Measurements from ENCODE around the gene WDR20. TPM values are rescaled to one million over a fixed set of nuclear protein-coding genes. Genes with fewer than 3 reads are reported as not detected.

Gene WDR20
- total and polyA plus RNA-seq, 2 of the 8 experiments (the other 6 are each of a cell fraction or from before 2014, with no cell fraction given) = 11.2 to 26.7 TPM

GRCh38 chr14:102158797-102159196, 19.1 kb downstream of the WDR20 start:
- Histone ChIP-seq H3K79me1 (ENCODE audit: low read depth, low read length) (peaks cover 8% of the 10 kb centered on the region), H3K4me3 (ENCODE audit: extremely low read depth in 1 of 4, insufficient read depth in 2 of 4, low read depth in 3 of 4, low read length in 4 of 4) (no peak overlapping the region), H2AK5ac (ENCODE audit: low read depth, low read length) (no peak overlapping the region), H3K27ac (ENCODE audit: low read depth, low read length) (no peak overlapping the region), H2BK15ac (ENCODE audit: low read length) (no peak overlapping the region), H2BK12ac (ENCODE audit: low read depth, low read length) (no peak overlapping the region), H2BK120ac (replicated peaks; ENCODE audit: low read depth, low read length) (no peak overlapping the region), H4K8ac (ENCODE audit: extremely low read depth, insufficient read depth, low read length) (no peak overlapping the region), H4K20me1 (replicated peaks in 1 of 2; ENCODE audit: control insufficient read depth in 1 of 2, insufficient read depth in 2 of 2, low read length in 2 of 2) (peaks cover 3 to 15% of the 10 kb centered on the region in 2 experiments), H3K23me2 (ENCODE audit: low read depth, low read length) (no peaks in the 10 kb centered on the region), H3K4me1 (replicated peaks in 1 of 4; ENCODE audit: control insufficient read depth in 3 of 4, insufficient read depth in 4 of 4, low read length in 3 of 4) (peaks cover 2 to 3% (median 2%) of the 10 kb centered on the region in 4 experiments; a peak in 3 of 7 replicates), H3K18ac (ENCODE audit: extremely low read depth, low read length) (no peak overlapping the region), H3K9me3 (ENCODE audit: insufficient read depth in 2 of 2, low read depth in 1 of 2, low read length in 1 of 2) (no peaks in the 10 kb centered on the region), H3K56ac (replicated peaks; ENCODE audit: insufficient read length, low read depth, low read length) (no peak overlapping the region), H2AFZ (ENCODE audit: low read length) (no peak overlapping the region), H3K79me2 (ENCODE audit: control insufficient read depth in 1 of 2, insufficient read depth in 2 of 2, low read length in 2 of 2) (peaks cover 5 to 79% of the 10 kb centered on the region in 2 experiments), H2BK20ac (ENCODE audit: low read length) (no peak overlapping the region), H2BK5ac (ENCODE audit: low read depth, low read length) (no peak overlapping the region), H4K5ac (ENCODE audit: insufficient read length, low read depth, low read length) (no peak overlapping the region), H3K36me3 (ENCODE audit: control insufficient read depth in 2 of 4, insufficient read depth in 4 of 4, low read length in 3 of 4) (no peaks in the 10 kb centered on the region), H3K14ac (ENCODE audit: insufficient read length) (no peak overlapping the region), H3K23ac (ENCODE audit: insufficient read length) (no peak overlapping the region), H4K91ac (replicated peaks; ENCODE audit: insufficient read length, low read length) (no peak overlapping the region), H3K9ac (replicated peaks in 1 of 4; ENCODE audit: extremely low read depth in 1 of 4, low read depth in 3 of 4, low read length in 3 of 4) (no peak overlapping the region), H3K4me2 (ENCODE audit: insufficient read depth in 1 of 2, low read depth in 2 of 2, low read length in 2 of 2) (no peak overlapping the region), H3K4ac (replicated peaks; ENCODE audit: insufficient read length, low read depth, low read length) (no peak overlapping the region), H3K27me3 (replicated peaks in 1 of 4; ENCODE audit: control insufficient read depth in 3 of 4, extremely low read depth in 1 of 4, insufficient read depth in 3 of 4, low read length in 3 of 4) (no peaks in the 10 kb centered on the region)
- no peak for DNase-seq (ENCODE audit: low read depth in 1 of 2, low spot score in 2 of 2)
- CTCF ChIA-PET (ENCODE audit: partially characterized antibody) = interaction anchor here (1.3 to 1.9 kb wide), 3 partner anchors 10 to 22 kb away, joined by 3 to 4 read pairs (median 3); no protein-coding TSS in a partner anchor
- POLR2A ChIA-PET (ENCODE audit: partially characterized antibody) = interaction anchor here (0.9 to 1.2 kb wide), 2 partner anchors 10 to 194 kb away, joined by 3 to 4 read pairs; no protein-coding TSS in a partner anchor
- 94% methylated on average over 8 of the region's 8 CpGs; no CpG with 5 or more reads in 1 of the 2 experiments for WGBS, 2 experiments (ENCODE audit: extremely low coverage in 1 of 2, insufficient coverage in 1 of 2, insufficient read length in 1 of 2, insufficient replicate concordance in 2 of 2, low coverage in 1 of 2, low lambda C conversion rate in 2 of 2, missing lambda C conversion rate in 1 of 2)
- no peak for FAIRE-seq
- no peak for TF ChIP-seq HDAC6 (IDR thresholded peaks at IDR 0.05; ENCODE audit: low read depth, low read length)
